HG03558 (cell line): ENCODE measurements around the gene CFDP1.
A peak's percentile ranks its signal among the peaks of the same experiment; 100 is the strongest.
"Not testable (repeated sequence)": the region's sequence is repeated elsewhere in the genome, so short reads cannot be mapped to it uniquely, and the experiment has no call there.

Source experiments
- ATAC-seq: cut with Tn5 transposase; IDR thresholded peaks from one replicate; pipeline ENCODE4 v1.9.1; 2021; ENCODE audit warnings: moderate number of reproducible peaks; ENCODE audit not compliant: unreplicated experiment; ENCODE audit errors: extremely low read depth

CFDP1 gene

GRCh38 chr16:75432828-75433731, at the start of gene CFDP1:
Gene CFDP1 (minus strand): TSS chr16:75433503. CDS start chr16:75433352, 151 bp downstream.
- ATAC-seq = peak; percentile 90

DNA sequence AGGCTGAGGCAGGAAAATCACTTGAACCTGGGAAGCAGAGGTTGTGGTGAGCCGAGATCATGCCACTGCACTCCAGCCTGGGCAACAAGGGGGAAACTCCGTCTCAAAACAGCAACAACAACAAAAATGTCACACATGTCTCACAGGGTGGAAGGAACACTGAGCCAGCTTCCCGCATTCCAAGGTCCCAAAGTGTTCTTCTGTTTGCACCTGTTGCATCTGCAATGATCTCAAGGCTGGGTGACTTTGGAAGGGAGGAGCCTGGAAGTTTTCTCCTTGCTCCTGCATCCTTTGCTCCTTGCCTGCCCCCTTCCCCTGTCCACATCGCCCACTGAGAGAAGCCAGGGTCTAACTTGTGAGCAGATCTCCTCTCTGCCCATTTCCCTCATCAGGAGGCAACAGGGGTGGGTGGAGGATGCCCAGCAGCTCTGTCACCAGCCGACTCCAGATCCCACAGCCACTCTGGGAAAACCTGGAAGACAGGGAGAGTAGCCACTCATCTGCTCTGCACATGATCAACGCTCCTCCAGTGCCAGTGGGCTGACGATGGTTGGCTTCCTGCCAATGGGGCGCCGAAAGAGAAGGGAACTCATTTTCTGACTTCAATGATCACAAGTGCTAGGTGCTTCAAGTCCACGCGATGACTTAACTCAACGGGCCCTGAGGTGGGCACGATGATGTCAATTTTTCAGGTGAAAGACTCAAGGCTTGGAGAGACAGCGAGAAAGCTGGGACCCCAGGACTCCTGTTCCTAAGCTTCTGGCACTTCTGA, 49.3 kb upstream of the CFDP1 start:
- ATAC-seq = no peak

GRCh38 chr16:75481475-75481874, 48.2 kb upstream of the CFDP1 start:
- no peak for ATAC-seq

- no peak for ATAC-seq
These were observed 46.2 kb upstream of the CFDP1 start for GRCh38 chr16:75479421-75479990.

DNA sequence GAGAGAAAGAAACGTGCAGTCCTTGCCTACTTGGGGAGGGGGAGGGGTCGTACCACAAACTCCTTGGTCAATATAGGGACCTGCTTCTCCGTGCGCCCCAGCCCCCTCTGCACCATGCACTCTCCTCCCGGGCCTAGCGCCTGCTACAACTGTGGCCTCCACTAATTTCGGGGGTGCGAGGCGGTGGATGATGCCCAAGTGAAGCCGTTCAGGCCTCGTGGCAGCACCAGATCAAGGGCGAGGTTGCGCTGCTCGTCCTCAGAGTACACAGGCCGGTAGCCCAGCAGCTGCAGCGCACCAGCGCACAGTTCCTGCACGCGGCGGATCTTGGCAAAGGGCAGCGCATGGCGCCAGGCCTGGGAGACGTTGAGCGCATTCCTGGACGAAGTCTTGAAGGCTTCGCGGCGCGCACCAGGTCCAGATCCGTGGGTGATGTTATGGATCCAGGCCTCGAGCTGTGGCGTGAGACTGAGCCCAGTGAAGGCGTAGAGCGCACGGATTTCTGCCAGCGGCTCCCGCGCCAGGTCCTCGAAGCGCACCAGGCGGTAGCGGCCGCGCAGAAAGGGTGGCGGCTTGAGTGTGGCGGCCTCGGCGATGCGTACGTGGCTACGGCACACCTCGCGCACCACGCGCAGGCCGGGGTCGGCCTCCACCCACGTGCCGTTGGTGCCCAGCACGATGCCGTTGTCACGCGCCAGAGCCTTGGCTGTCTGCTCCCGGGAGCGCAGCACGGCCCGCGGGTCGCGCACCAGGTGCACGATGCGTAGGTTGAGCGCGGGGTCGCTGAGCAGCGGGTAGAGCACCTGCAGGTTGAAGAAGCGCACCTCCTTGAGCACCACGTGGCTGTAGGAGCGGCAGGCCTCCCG, 45.4 kb upstream of the CFDP1 start:
- no peak for ATAC-seq

- no peak for ATAC-seq
These were observed 44.6 kb upstream of the CFDP1 start for GRCh38 chr16:75477680-75478473.

GRCh38 chr16:75476817-75477216, 43.5 kb upstream of the CFDP1 start:
- ATAC-seq = no peak

GRCh38 chr16:75475420-75475847, 42.1 kb upstream of the CFDP1 start:
- ATAC-seq = no peak

DNA sequence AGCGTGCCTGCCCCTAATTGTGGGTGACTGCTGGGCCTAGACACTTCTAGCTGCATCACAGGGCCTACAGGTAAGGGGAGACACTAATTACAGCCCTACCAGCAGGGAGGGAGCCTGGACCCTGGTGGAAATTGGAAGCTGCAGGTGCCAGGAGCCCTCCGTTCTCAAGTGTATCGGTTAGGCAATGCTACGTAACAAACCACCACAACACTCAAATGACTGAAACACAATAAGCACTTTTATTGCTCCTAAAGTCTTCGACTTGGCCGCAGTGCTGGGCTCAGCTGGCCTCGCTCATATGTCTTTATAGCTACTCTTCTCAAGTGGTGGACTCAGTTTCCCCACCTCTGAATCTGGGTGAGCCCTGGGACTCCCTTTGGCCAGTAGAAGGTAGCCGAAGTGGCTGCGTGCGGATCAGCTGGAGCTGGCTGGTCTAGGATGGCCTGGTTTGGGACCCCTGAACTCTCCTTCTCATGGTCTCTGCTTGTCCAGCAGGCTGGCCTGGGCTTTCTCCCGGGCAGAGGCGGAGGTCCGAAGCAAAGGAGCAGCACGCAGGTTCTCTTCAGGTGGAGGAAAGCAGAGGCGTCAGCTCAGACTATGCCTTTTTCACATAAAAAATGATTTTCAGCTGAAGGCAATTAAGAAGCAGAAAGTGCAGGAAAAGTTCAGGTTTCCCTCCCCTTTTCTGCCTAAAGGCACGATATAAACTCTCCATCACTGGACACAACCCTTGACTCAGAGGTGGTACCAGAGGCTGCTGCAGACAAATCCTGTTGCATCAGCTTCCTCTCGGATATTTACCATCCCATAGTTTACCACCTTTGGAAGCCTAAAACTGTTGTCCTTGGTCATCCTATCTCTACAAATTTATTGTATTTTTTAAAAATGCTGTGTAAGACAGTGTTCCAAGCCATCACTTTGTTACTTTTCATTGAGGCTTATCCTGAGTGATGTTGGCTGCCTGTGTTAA, 39.9 kb upstream of the CFDP1 start:
- ATAC-seq = no peak

DNA sequence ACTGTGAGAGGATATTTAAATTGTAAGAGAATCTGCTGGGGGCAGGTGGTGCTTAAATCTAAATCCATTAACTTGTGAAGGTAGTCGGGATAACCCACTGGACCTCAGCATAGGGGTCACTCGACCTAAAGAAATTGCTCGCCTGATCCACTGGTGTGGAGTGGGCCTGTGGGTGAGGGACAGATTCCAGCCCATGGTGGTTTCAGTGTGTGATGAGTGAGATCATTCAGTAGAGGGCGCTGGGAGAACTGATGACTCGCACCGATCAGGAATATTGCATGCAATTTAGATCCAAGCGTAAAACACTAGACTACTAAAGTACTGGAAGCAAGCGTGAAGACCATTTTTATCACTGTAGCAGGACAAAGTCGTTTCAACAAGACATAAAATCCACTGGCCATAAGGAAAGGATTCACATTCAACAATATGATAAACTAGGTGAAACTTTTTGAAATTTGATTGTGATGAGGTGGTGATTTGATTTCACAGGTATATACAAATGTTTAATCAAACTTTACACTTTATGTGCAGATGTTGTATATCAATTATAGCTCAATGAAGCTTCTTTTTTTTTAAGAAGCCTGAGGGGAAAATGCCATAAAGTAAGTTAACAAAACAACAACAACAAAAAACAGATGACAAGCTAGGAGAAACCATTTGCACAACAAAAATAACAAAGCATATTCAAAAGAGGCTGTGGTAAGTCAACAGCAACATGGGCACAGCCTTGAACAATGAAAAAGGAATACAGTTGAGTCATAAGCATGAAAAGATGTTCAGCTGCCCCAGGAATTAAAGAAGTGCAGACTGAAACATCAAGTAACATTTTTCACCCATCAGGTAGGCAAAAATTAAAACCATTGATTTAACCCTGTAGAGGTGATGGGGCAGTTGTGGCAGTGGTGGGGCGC, 38.7 kb upstream of the CFDP1 start:
- ATAC-seq = no peak

DNA sequence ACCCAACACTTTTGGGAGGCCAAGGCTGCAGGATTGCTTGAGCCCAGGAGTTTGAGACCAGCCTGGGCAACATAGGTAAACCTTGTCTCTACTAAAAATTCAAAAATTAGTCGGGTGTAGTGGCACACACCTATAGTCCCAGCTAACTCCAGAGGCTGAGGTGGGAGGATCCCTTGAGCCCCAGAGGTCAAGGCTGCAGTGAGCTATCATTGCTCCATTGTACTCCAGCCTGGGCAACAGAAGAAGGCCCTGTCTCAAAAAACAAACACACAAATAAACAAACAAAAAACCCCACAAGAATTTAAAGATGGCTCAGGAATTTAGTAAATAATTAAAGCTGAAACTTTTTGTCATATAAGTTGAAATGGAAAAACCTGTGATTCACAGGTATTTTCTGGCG, 33.5 kb upstream of the CFDP1 start:
- no peak for ATAC-seq

GRCh38 chr16:75464122-75464918, 31.0 kb upstream of the CFDP1 start, which contains the start of gene TMEM170A:
Gene TMEM170A (minus strand): TSS chr16:75464689. CDS start chr16:75464600, 89 bp downstream.
- ATAC-seq = peak; percentile 90

DNA sequence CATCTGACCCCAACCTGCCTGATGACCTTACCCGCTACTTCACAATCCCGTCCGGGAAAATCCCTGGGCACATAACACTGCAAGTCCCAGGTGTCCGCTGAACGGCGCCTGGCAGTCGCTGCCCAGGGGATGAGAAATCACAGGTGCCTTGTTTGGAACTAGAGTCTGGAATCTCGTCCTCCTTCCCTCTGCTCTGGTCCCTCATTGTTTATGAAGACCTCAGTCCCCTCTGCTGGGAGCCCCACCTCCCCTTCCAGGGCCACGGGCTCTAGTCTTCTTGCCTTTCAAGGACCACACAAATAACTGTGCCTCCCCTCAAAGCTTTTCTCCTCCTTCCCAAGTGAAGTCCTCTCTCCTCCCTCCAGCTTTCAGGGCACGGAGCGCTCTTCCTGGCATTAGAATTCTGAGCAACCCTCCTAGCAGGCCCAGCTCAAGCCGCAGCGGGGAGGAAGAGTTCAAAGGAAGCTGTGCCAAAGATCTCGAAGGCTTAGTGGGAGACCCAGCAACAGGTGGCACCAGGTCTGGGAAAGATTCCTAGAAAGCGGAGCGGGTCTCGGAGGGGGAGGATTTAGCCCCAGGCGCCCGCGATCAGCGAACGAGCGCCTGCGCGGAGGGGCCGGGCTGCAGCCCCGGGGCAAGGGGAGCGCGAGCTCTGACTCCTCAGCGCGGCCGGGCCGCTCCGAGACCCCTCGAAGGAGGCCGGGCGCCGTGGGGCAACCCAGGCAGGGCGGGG, 30.3 kb upstream of the CFDP1 start:
- ATAC-seq = not testable (repeated sequence)

GRCh38 chr16:75462806-75463205, 29.5 kb upstream of the CFDP1 start:
- ATAC-seq = peak; percentile 22

DNA sequence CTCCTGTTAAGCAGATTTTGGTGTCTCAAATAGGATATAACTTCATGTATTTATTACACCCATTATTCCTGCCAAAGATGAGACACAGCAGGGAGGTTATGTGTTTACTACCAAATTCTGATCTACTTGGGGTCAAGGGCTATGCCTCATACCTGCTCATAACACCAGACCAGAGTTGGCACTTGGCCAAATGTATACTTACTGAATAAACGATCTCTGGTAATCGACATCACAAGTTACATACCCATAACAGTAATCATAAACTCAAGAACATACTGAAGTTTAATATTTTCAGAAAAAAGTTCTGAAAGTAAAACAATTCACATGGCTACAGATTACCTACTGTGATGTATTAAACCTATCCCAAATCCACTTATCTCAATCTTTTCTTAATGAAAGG, 28.3 kb upstream of the CFDP1 start:
- no peak for ATAC-seq

DNA sequence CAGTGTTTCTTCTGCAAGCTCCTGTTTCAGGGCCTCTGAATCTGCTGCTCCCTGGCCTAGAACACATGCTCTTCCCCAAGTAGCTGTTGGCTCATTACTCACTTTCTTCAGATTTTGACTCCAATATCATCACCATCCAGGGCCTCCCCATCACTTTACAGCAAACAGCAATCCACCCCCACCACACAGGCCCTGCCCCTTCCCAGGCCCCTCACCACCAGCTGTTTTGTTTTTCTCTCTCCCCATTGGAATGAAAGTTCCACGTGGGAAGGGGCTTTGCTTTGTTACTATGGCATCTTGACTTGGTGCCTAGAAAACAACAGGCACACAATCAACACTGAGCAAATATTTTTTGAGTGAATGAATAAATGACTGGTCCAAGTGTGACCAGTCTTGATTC, 27.1 kb upstream of the CFDP1 start:
- ATAC-seq = no peak
